Spinal cord (tissue), 10 donors: ENCODE data around the gene HSD3B7. TPM values are rescaled to one million over a fixed set of nuclear protein-coding genes. Genes with fewer than 3 reads are reported as not detected.
A peak's percentile ranks its signal among the peaks of the same experiment; 100 is the strongest.

ENCODE experiments used
- DNase-seq, 6 donors: peaks; one replicate each; pipeline versions ENCODE4 v3.0.0 to v3.0.0-alpha.2; 2013 to 2015; ENCODE audit warnings: low spot score in 6 of 6, low read depth in 4 of 6
- H3K27ac ChIP-seq: one replicate; pipeline ENCODE4 v1.5.1; 2013; ENCODE audit warnings: low read depth, low read length, control low read depth
- H3K27me3 ChIP-seq: one replicate; pipeline ENCODE4 v1.6.1; 2013; ENCODE audit warnings: low read length; ENCODE audit not compliant: control insufficient read depth, insufficient read depth
- H3K36me3 ChIP-seq: one replicate; pipeline ENCODE4 v1.6.1; 2013; ENCODE audit warnings: low read length; ENCODE audit not compliant: control insufficient read depth, insufficient read depth
- H3K4me1 ChIP-seq: one replicate; pipeline ENCODE4 v1.6.1; 2013; ENCODE audit warnings: low read length; ENCODE audit not compliant: control insufficient read depth, insufficient read depth
- H3K4me3 ChIP-seq: one replicate; pipeline ENCODE4 v1.5.1; 2013; ENCODE audit warnings: low read depth, low read length, control low read depth
- H3K9me3 ChIP-seq: one replicate; pipeline ENCODE4 v1.6.1; 2013; ENCODE audit warnings: low read length; ENCODE audit not compliant: control insufficient read depth, insufficient read depth
- WGBS: methylation state at CpG from one replicate; pipeline ENCODE4 v1.1.5; 2013; ENCODE audit warnings: missing lambda C conversion rate; ENCODE audit not compliant: insufficient coverage; 5-methylcytosine and 5-hydroxymethylcytosine counted together
- polyA plus RNA-seq, 2 donors: library from polyadenylated mRNA; unstranded; fragments of 120-200 nt; gene quantifications; one replicate each; pipeline ENCODE4 v1.2.1, GENCODE V29; 2013; ENCODE audit not compliant: insufficient read length in 2 of 2
- total RNA-seq, 2 donors: library from RNA; depleted of rRNA in 1 of 2; stranded (reverse); fragments of 120-200 nt in 1 of 2; fragments of >200 nt in 1 of 2; gene quantifications; one replicate each; pipeline versions ENCODE4 v1.2.3 to v1.2.4, GENCODE V29; 2013 to 2014
- donor health status: healthy.

The HSD3B7 gene
- total and polyA plus RNA-seq, 4 donors: 5.7 to 14.7 (median 8.4) TPM

GRCh38 chr16:30947859-30948666 lies 36.9 kb upstream of the HSD3B7 start:
- no peaks in the 10 kb centered on the region for H3K9me3 ChIP-seq
- peak overlapping the region; percentile 76 for H3K4me3 ChIP-seq
- H3K36me3 ChIP-seq: peaks cover 36% of the 10 kb centered on the region
- H3K27me3 ChIP-seq: no peaks in the 10 kb centered on the region
- peak; percentile 98 to 100 (median 99) for DNase-seq
- peaks cover 43% of the 10 kb centered on the region for H3K4me1 ChIP-seq
- H3K27ac ChIP-seq: peak overlapping the region; percentile 92
- WGBS: 2% methylated on average over 22 of the region's 44 CpGs

DNA sequence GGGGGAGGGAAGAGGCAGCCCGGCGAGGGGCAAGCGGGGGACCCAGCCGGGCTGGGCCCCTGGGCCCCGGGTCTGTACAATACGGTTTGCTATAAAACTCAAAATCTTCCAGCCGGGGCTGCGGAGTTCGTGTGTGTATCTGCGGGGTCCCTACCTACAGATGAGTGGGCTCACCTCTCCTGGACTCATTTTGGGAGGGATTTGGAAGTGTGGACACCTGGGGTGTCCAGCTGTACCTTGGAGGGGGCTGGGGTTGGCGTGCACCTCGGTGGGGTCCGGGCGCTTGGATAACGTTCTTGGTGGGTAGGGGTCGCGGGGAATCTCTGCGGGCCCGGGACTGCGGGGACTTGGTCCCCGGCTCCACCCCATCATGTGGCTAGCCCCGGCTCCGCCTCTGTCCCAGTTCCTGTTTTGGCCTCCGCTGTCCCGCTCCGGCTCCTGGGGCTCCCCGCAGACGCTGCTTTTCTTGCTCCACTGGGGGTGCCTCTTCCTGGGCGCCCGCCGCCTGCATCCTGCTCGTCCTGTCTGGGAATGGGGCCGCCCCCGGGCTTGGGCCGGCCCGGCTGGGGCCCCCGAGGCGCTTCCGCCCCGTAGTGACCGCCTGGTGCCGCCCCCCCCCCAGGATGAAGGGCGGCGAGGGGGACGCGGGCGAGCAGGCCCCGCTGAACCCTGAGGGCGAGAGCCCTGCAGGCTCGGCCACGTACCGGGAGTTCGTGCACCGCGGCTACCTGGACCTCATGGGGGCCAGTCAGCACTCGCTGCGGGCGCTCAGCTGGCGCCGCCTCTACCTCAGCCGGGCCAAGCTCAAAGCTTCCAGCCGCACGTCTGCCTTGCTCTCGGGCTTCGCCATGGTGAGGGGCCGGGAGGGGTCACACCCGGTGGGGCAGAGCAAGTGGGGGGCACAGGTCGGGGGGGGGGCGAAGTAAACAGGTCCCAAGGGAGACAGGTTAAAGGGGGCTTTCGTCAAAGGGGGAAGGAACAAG lies 36.0 kb upstream of the HSD3B7 start, which contains the start of gene ORAI3:
ORAI3 (plus strand) TSS at position 402 of the 983 bp plus-strand sequence; CDS start at position 624, 222 bp downstream.
- Histone ChIP-seq H3K27me3 (no peaks in the 10 kb centered on the region), H3K36me3 (peaks cover 38% of the 10 kb centered on the region), H3K4me1 (peaks cover 52% of the 10 kb centered on the region), H3K9me3 (no peaks in the 10 kb centered on the region), H3K27ac (peak within 1 kb of the TSS; percentile 92), H3K4me3 (peak within 1 kb of the TSS; percentile 76)
- under 1% methylated on average over 69 of the region's 70 CpGs for WGBS
- peak in 4 of 6 donors; percentile 36 to 80 (median 60) for DNase-seq

DNA sequence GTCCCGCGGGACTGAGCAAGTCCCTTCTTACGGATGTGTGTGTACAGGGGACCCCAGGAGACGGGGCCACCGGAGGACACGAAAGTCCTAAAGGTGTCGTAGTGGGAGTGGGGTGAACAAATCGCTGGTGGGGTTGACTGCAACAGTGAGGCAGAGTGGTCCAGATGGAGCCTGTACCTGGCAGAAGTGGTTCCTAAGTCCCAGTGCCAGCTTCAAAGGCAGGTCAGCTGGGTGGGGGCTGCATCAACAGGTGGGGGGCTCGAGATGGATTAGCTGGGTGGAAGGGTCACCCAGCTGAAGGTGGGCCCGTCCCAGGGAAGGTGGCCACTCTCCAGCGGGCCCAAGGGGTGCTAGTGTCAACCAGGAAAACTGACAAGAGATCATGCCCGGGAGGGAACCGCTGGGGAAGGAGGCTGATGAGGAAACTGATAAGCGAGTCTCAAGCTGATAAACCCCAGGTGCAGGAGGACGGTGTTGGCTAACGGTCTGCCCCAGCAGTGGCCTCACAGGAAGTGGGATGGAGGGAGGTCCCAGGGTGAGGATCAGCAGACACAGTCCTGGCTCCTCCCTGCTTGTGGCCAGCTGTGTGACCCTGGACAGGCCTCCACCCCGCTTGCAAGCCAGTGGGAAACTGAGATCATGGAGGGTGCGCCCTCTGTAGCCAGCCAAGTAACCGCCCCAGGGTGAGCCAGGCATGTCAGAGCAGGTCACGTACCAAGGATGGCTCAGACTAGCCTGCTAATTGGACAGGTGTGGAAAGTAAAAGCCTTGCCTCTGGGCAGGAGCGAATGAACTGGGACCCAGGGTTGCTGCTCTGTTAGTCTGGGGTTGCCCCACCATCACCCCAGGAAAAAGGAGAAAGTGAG lies 35.1 kb upstream of the HSD3B7 start:
- Histone ChIP-seq H3K4me3 (peak overlapping the region; percentile 76), H3K27me3 (no peaks in the 10 kb centered on the region), H3K9me3 (no peaks in the 10 kb centered on the region), H3K27ac (peak overlapping the region; percentile 92), H3K36me3 (peaks cover 31% of the 10 kb centered on the region), H3K4me1 (peaks cover 52% of the 10 kb centered on the region)
- 16% methylated on average over 21 of the region's 21 CpGs for WGBS
- no peak for DNase-seq

DNA sequence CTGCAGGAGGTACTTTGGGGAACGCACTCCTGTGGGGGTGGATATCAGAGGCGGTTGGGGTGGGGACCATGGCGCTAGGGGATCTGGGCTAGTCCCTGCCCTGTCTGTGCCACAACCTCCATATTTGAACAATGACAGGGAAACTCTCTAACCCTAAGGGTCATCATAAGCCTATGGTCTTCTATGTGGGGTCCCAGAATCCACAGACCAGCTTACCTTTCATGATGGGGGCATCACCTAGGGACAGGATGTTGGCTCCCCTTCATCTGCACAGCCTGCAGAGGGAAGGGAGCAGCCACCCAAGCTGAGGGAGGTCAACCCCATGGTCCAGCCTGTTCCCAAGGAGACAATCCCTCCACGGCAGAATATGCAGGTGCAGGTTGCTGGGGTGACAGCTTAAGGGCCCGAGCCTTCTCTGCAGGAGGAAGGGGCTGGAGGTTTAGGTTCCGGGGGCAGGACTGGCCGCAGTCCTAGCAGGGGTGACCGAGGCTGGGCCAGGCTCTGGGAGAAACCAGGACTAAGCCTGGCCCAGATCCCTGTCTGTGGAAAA lies 34.4 kb upstream of the HSD3B7 start:
- Histone ChIP-seq H3K27ac (peak overlapping the region; percentile 25), H3K27me3 (no peaks in the 10 kb centered on the region), H3K4me3 (peak overlapping the region; percentile 76), H3K9me3 (no peaks in the 10 kb centered on the region), H3K36me3 (peaks cover 28% of the 10 kb centered on the region), H3K4me1 (peaks cover 52% of the 10 kb centered on the region)
- WGBS: 74% methylated on average over 6 of the region's 8 CpGs
- no peak for DNase-seq

DNA sequence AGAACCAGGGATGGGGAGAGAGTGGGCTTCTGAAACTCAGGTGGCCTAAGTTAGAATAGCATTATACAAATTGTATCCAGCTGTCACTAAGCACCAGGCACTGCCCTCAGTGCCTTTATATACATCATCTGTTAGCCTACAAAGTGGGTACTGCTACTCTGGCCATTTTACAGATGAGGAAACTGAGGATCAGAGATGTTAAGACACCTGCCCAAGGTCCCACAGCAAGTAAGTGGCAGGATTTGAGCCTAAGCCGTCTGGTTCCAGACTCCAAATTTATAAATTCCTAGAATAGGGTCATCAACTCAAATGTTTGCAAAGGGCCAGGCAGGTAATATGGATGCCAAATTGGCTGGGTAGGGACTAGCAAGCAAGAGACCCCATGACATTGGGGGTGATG lies 33.8 kb upstream of the HSD3B7 start:
- no peak for DNase-seq
- Histone ChIP-seq H3K27me3 (no peaks in the 10 kb centered on the region), H3K27ac (no peak overlapping the region), H3K36me3 (peaks cover 28% of the 10 kb centered on the region), H3K9me3 (no peaks in the 10 kb centered on the region), H3K4me3 (no peak overlapping the region), H3K4me1 (peaks cover 52% of the 10 kb centered on the region)
- no CpG with 5 or more reads among the region's 1 CpG for WGBS

GRCh38 chr16:30951750-30952149 lies 33.3 kb upstream of the HSD3B7 start:
- no peak overlapping the region for H3K4me3 ChIP-seq
- no peak overlapping the region for H3K27ac ChIP-seq
- 47% methylated on average over 3 of the region's 3 CpGs for WGBS
- peaks cover 56% of the 10 kb centered on the region for H3K4me1 ChIP-seq
- H3K27me3 ChIP-seq: no peaks in the 10 kb centered on the region
- peaks cover 24% of the 10 kb centered on the region for H3K36me3 ChIP-seq
- DNase-seq: peak in 1 of 6 donors; percentile 86
- H3K9me3 ChIP-seq: no peaks in the 10 kb centered on the region

DNA sequence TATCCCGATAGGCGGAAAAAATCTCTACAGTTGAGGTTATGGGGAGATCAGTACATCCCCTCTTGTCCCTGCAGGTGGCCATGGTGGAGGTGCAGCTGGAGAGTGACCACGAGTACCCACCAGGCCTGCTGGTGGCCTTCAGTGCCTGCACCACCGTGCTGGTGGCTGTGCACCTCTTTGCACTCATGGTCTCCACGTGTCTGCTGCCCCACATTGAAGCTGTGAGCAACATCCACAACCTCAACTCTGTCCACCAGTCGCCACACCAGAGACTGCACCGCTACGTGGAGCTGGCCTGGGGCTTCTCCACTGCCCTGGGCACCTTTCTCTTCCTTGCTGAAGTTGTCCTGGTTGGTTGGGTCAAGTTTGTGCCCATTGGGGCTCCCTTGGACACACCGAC lies 31.9 kb upstream of the HSD3B7 start:
- Histone ChIP-seq H3K4me3 (no peak overlapping the region), H3K27me3 (no peaks in the 10 kb centered on the region), H3K27ac (no peak overlapping the region), H3K9me3 (no peaks in the 10 kb centered on the region), H3K36me3 (peaks cover 14% of the 10 kb centered on the region), H3K4me1 (peaks cover 48% of the 10 kb centered on the region)
- no peak for DNase-seq
- WGBS: 82% methylated on average over 6 of the region's 9 CpGs

DNA sequence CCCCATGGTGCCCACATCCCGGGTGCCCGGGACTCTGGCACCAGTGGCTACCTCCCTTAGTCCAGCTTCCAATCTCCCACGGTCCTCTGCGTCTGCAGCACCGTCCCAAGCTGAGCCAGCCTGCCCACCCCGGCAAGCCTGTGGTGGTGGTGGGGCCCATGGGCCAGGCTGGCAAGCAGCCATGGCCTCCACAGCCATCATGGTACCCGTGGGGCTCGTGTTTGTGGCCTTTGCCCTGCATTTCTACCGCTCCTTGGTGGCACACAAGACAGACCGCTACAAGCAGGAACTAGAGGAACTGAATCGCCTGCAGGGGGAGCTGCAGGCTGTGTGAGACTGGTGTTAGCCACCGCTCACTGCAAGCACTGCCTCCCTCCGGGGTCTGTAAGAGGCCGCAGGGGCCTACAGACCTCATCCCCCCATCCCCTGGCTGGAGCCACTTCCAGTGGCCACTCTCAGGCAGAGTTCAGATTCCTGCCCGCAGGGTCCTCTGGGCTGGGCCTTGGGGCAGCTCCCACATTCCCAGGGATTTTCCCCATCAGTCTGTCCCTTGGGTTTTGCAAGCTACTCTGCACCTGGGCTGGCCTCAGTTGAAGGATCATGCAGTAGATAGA lies 31.4 kb upstream of the HSD3B7 start:
- H3K4me3 ChIP-seq: no peak overlapping the region
- peak overlapping the region; percentile 57 for H3K27ac ChIP-seq
- H3K4me1 ChIP-seq: peaks cover 48% of the 10 kb centered on the region
- H3K9me3 ChIP-seq: no peaks in the 10 kb centered on the region
- 27% methylated on average over 13 of the region's 15 CpGs for WGBS
- peak in 4 of 6 donors; percentile 50 to 88 (median 74) for DNase-seq
- no peaks in the 10 kb centered on the region for H3K27me3 ChIP-seq
- peaks cover 14% of the 10 kb centered on the region for H3K36me3 ChIP-seq
